Mesendoderm (in vitro differentiated cells): ENCODE measurements around the gene AK8.

Source experiments
- DNase-seq: peaks from one replicate; pipeline ENCODE4 v3.0.0; 2013
- H2AK5ac ChIP-seq: 2 replicates; pipeline ENCODE4 v1.6.1; 2013; ENCODE audit warnings: low read length, inconsistent platforms
- H2BK120ac ChIP-seq: 2 replicates; pipeline ENCODE4 v1.6.1; 2013; ENCODE audit warnings: low read depth, mild to moderate bottlenecking, low read length, moderate library complexity, mixed read lengths
- H2BK15ac ChIP-seq: replicated peaks from 2 replicates; pipeline ENCODE4 v1.6.1; 2013; ENCODE audit warnings: low read depth, mild to moderate bottlenecking, moderate library complexity
- H2BK5ac ChIP-seq: 2 replicates; pipeline ENCODE4 v1.6.1; 2013; ENCODE audit warnings: low read length, inconsistent platforms
- H3K18ac ChIP-seq: 2 replicates; pipeline ENCODE4 v1.6.1; 2013; ENCODE audit warnings: mild to moderate bottlenecking, low read length, mixed read lengths
- H3K23ac ChIP-seq: one replicate; pipeline ENCODE4 v1.6.1; 2013; ENCODE audit warnings: low read length
- H3K27ac ChIP-seq: 2 replicates; pipeline ENCODE4 v1.5.1; 2013; ENCODE audit warnings: low read depth, mild to moderate bottlenecking, inconsistent platforms, low read length, moderate library complexity
- H3K27me3 ChIP-seq: 2 replicates; pipeline ENCODE4 v1.6.1; 2013; ENCODE audit warnings: low read length, control low read depth, mild to moderate bottlenecking, inconsistent platforms; ENCODE audit not compliant: insufficient read depth, poor library complexity
- H3K36me3 ChIP-seq: 2 replicates; pipeline ENCODE4 v1.6.1; 2013; ENCODE audit warnings: low read length, inconsistent platforms; ENCODE audit not compliant: control insufficient read depth, insufficient read depth
- H3K4ac ChIP-seq: one replicate; pipeline ENCODE4 v1.6.1; 2013; ENCODE audit warnings: low read depth, mild to moderate bottlenecking, low read length, moderate library complexity
- H3K4me1 ChIP-seq: 2 replicates; pipeline ENCODE4 v1.6.1; 2013; ENCODE audit warnings: low read depth, low read length, inconsistent platforms; ENCODE audit not compliant: control insufficient read depth
- H3K4me2 ChIP-seq: 2 replicates; pipeline ENCODE4 v1.6.1; 2013; ENCODE audit warnings: low read length
- H3K4me3 ChIP-seq: 2 replicates; pipeline ENCODE4 v1.5.1; 2013; ENCODE audit warnings: mild to moderate bottlenecking, low read length
- H3K56ac ChIP-seq: one replicate; pipeline ENCODE4 v1.6.1; 2013; ENCODE audit warnings: low read length
- H3K79me1 ChIP-seq: 2 replicates; pipeline ENCODE4 v1.6.1; 2013; ENCODE audit warnings: low read length, inconsistent platforms
- H3K79me2 ChIP-seq: 2 replicates; pipeline ENCODE4 v1.6.1; 2013; ENCODE audit warnings: mild to moderate bottlenecking, low read length; ENCODE audit not compliant: control insufficient read depth, insufficient read depth
- H3K9ac ChIP-seq: 2 replicates; pipeline ENCODE4 v1.6.1; 2013; ENCODE audit warnings: low read length, inconsistent platforms
- H4K5ac ChIP-seq: one replicate; pipeline ENCODE4 v1.6.1; 2013; ENCODE audit warnings: low read length
- H4K8ac ChIP-seq: one replicate; pipeline ENCODE4 v1.6.1; 2013; ENCODE audit warnings: low read depth, mild to moderate bottlenecking, control low read depth, low read length, moderate library complexity
- WGBS: extraction: QIAGEN DNeasy Blood & Tissue Kit; methylation state at CpG from one replicate; pipeline ENCODE4 v1.1.7; 2013; ENCODE audit warnings: low lambda C conversion rate, missing lambda C conversion rate; ENCODE audit not compliant: insufficient coverage; ENCODE audit errors: extremely low coverage; 5-methylcytosine and 5-hydroxymethylcytosine counted together

Gene AK8

GRCh38 chr9:132728071-132728470 is 150.0 kb downstream of the AK8 start:
- Histone ChIP-seq H3K9ac (no peak overlapping the region), H4K8ac (no peak overlapping the region), H3K18ac (no peak overlapping the region), H3K27ac (no peak overlapping the region), H3K4ac (no peak overlapping the region), H3K56ac (no peak overlapping the region), H3K4me2 (no peak overlapping the region), H3K4me1 (no peaks in the 10 kb centered on the region), H3K79me2 (no peaks in the 10 kb centered on the region), H4K5ac (no peak overlapping the region), H3K23ac (no peak overlapping the region), H3K4me3 (no peak overlapping the region), H2BK15ac (no peak overlapping the region), H3K27me3 (no peaks in the 10 kb centered on the region), H3K36me3 (no peaks in the 10 kb centered on the region), H3K79me1 (no peaks in the 10 kb centered on the region), H2AK5ac (no peak overlapping the region), H2BK5ac (no peak overlapping the region), H2BK120ac (no peak overlapping the region)
- no peak for DNase-seq
- no CpG with 5 or more reads among the region's 5 CpGs for WGBS

- H3K4me1 ChIP-seq = no peaks in the 10 kb centered on the region
- H2BK15ac ChIP-seq = no peak overlapping the region
- H2BK120ac ChIP-seq = no peak overlapping the region
- H3K27ac ChIP-seq = no peak overlapping the region
- no peaks in the 10 kb centered on the region for H3K79me1 ChIP-seq
- H2AK5ac ChIP-seq = no peak overlapping the region
- H3K79me2 ChIP-seq = no peaks in the 10 kb centered on the region
- H3K36me3 ChIP-seq = no peaks in the 10 kb centered on the region
- WGBS = no CpG with 5 or more reads among the region's 8 CpGs
- no peak for DNase-seq
- no peak overlapping the region for H3K56ac ChIP-seq
- H4K5ac ChIP-seq = no peak overlapping the region
- H3K27me3 ChIP-seq = no peaks in the 10 kb centered on the region
- H3K18ac ChIP-seq = no peak overlapping the region
- H3K9ac ChIP-seq = no peak overlapping the region
- no peak overlapping the region for H3K23ac ChIP-seq
- H3K4me3 ChIP-seq = no peak overlapping the region
- H4K8ac ChIP-seq = no peak overlapping the region
- no peak overlapping the region for H3K4me2 ChIP-seq
- H2BK5ac ChIP-seq = no peak overlapping the region
- no peak overlapping the region for H3K4ac ChIP-seq
Measured at GRCh38 chr9:132726576-132727130, 151.4 kb downstream of the AK8 start.

DNA sequence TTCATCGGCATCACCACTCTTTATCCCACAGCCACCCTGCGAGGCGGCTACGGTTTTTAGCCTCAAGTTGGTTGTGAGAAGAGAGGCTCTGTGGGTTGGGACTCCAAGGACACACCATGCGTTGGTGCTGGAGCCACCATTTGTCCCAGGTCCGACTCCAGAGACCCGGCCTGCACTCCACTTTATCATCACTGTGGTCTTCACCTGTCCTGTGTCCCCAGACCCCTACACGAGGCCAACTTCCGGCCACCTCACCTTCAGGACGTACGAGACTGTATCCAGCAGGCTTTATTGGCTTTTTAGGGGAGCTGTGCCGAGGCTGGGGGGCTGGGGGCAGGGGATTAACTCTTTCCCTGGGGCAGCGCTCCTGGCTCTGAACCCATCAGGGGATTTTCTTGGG is 152.8 kb downstream of the AK8 start:
- Histone ChIP-seq H3K4me1 (no peaks in the 10 kb centered on the region), H3K56ac (no peak overlapping the region), H4K8ac (no peak overlapping the region), H3K4me3 (no peak overlapping the region), H2BK15ac (no peak overlapping the region), H2BK5ac (no peak overlapping the region), H3K27ac (no peak overlapping the region), H4K5ac (no peak overlapping the region), H3K27me3 (no peaks in the 10 kb centered on the region), H3K79me1 (no peaks in the 10 kb centered on the region), H2AK5ac (no peak overlapping the region), H3K23ac (no peak overlapping the region), H3K4me2 (no peak overlapping the region), H3K4ac (no peak overlapping the region), H3K18ac (no peak overlapping the region), H2BK120ac (no peak overlapping the region), H3K36me3 (no peaks in the 10 kb centered on the region), H3K79me2 (no peaks in the 10 kb centered on the region), H3K9ac (no peak overlapping the region)
- no peak for DNase-seq
- no CpG with 5 or more reads among the region's 13 CpGs for WGBS

DNA sequence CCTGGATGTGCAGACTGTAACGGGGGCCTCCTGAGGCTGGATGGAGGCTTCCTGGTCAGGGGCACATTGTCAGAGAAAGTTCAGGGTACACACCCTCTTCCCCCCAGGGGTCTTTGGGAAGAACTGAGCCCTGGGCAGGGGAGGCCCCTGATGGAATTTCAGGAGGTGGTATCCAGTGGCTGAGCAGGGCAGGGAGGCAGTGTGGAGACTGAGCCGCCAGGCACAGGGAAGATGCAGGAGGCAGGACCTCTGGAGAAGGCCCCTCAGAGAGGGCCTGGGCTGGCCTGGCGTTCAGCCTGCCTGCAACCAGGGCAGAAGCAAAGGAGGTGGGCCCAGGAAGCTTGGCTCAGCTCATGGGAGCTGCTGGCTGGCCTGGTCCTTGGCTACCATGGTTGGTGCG is 154.3 kb downstream of the AK8 start:
- no peaks in the 10 kb centered on the region for H3K79me1 ChIP-seq
- H2BK5ac ChIP-seq = no peak overlapping the region
- no peak overlapping the region for H4K5ac ChIP-seq
- no peak overlapping the region for H3K56ac ChIP-seq
- no peaks in the 10 kb centered on the region for H3K4me1 ChIP-seq
- no peak overlapping the region for H3K4me2 ChIP-seq
- no peak overlapping the region for H3K23ac ChIP-seq
- no peak overlapping the region for H3K27ac ChIP-seq
- no peak for DNase-seq
- H3K4ac ChIP-seq = no peak overlapping the region
- no peaks in the 10 kb centered on the region for H3K27me3 ChIP-seq
- no peaks in the 10 kb centered on the region for H3K79me2 ChIP-seq
- no peak overlapping the region for H2AK5ac ChIP-seq
- no peak overlapping the region for H2BK15ac ChIP-seq
- WGBS = no CpG with 5 or more reads among the region's 4 CpGs
- no peak overlapping the region for H3K4me3 ChIP-seq
- no peak overlapping the region for H2BK120ac ChIP-seq
- H3K18ac ChIP-seq = no peak overlapping the region
- H3K36me3 ChIP-seq = no peaks in the 10 kb centered on the region
- H4K8ac ChIP-seq = no peak overlapping the region
- no peak overlapping the region for H3K9ac ChIP-seq

DNA sequence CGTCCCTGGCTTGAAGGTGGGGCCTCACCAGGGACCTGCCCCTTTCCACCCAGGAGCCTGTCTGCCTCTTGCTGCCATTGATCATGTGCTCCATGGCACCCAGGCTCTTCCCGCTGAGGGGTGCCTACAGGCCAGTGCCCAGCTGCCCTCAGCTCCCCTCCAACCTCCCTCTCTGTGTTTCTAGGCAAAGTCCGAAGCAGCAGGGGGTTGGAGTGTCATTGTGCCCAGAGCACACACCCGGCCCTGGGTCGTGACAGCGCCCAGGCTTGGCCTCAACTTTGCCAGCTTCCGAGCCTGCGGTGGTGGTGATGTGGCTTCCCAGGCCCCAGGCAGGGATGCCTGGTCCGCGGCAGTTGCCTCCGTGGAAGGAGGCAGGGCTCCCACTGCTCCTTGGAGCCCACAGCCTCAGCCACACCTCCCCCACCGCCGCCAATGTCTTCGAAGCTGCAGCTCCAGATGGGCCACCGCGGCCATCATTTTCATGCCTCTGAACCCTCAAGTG is 155.5 kb downstream of the AK8 start:
- H3K27ac ChIP-seq = no peak overlapping the region
- no peak overlapping the region for H2AK5ac ChIP-seq
- DNase-seq = no peak
- H4K8ac ChIP-seq = no peak overlapping the region
- no peak overlapping the region for H3K18ac ChIP-seq
- H3K23ac ChIP-seq = no peak overlapping the region
- H3K4me1 ChIP-seq = no peaks in the 10 kb centered on the region
- H3K4me2 ChIP-seq = no peak overlapping the region
- no peak overlapping the region for H2BK120ac ChIP-seq
- no peaks in the 10 kb centered on the region for H3K79me2 ChIP-seq
- H4K5ac ChIP-seq = no peak overlapping the region
- no peak overlapping the region for H3K56ac ChIP-seq
- H3K4me3 ChIP-seq = no peak overlapping the region
- no peak overlapping the region for H3K9ac ChIP-seq
- H3K4ac ChIP-seq = no peak overlapping the region
- H3K27me3 ChIP-seq = no peaks in the 10 kb centered on the region
- WGBS = no CpG with 5 or more reads among the region's 16 CpGs
- H2BK15ac ChIP-seq = no peak overlapping the region
- H3K79me1 ChIP-seq = no peaks in the 10 kb centered on the region
- no peaks in the 10 kb centered on the region for H3K36me3 ChIP-seq
- no peak overlapping the region for H2BK5ac ChIP-seq

GRCh38 chr9:132721661-132722060 is 156.4 kb downstream of the AK8 start:
- no peak overlapping the region for H3K4ac ChIP-seq
- H3K79me1 ChIP-seq = no peaks in the 10 kb centered on the region
- H3K27me3 ChIP-seq = no peaks in the 10 kb centered on the region
- H3K79me2 ChIP-seq = no peaks in the 10 kb centered on the region
- no peak for DNase-seq
- no peak overlapping the region for H3K18ac ChIP-seq
- no peak overlapping the region for H2BK15ac ChIP-seq
- no peak overlapping the region for H4K8ac ChIP-seq
- H2AK5ac ChIP-seq = no peak overlapping the region
- no peaks in the 10 kb centered on the region for H3K36me3 ChIP-seq
- H3K56ac ChIP-seq = no peak overlapping the region
- H3K4me1 ChIP-seq = no peaks in the 10 kb centered on the region
- H3K9ac ChIP-seq = no peak overlapping the region
- H4K5ac ChIP-seq = no peak overlapping the region
- H3K27ac ChIP-seq = no peak overlapping the region
- H3K4me2 ChIP-seq = no peak overlapping the region
- no peak overlapping the region for H2BK120ac ChIP-seq
- H3K23ac ChIP-seq = no peak overlapping the region
- H2BK5ac ChIP-seq = no peak overlapping the region
- H3K4me3 ChIP-seq = no peak overlapping the region
- no CpG with 5 or more reads among the region's 12 CpGs for WGBS
